ENCODE results near the gene AFP. TPM values are rescaled to one million over a fixed set of nuclear protein-coding genes. Genes with fewer than 3 reads are reported as not detected.

Gene AFP
- total and polyA plus RNA-seq, 2 of the 8 experiments (the other 6 are each of a cell fraction or from before 2014, with no cell fraction given): 6.1 to 10.4 TPM

- Histone ChIP-seq H3K27ac (ENCODE audit: low read depth, low read length) (no peak overlapping the region), H3K9ac (replicated peaks in 1 of 4; ENCODE audit: extremely low read depth in 1 of 4, low read depth in 3 of 4, low read length in 3 of 4) (no peak overlapping the region), H2BK12ac (ENCODE audit: low read depth, low read length) (no peak overlapping the region), H2AK5ac (ENCODE audit: low read depth, low read length) (no peak overlapping the region), H3K4me2 (ENCODE audit: insufficient read depth in 1 of 2, low read depth in 2 of 2, low read length in 2 of 2) (no peak overlapping the region), H3K79me1 (ENCODE audit: low read depth, low read length) (no peaks in the 10 kb centered on the region), H3K4me1 (replicated peaks in 1 of 4; ENCODE audit: control insufficient read depth in 3 of 4, insufficient read depth in 4 of 4, low read length in 3 of 4) (peaks cover 0 to 4% (median 0%) of the 10 kb centered on the region in 4 experiments; a peak in 3 of 7 replicates), H2AFZ (ENCODE audit: low read length) (no peak overlapping the region), H4K91ac (replicated peaks; ENCODE audit: insufficient read length, low read length) (no peak overlapping the region), H3K23ac (ENCODE audit: insufficient read length) (no peak overlapping the region), H4K8ac (ENCODE audit: extremely low read depth, insufficient read depth, low read length) (no peak overlapping the region), H3K79me2 (ENCODE audit: control insufficient read depth in 1 of 2, insufficient read depth in 2 of 2, low read length in 2 of 2) (no peaks in the 10 kb centered on the region), H3K18ac (ENCODE audit: extremely low read depth, low read length) (no peak overlapping the region), H3K9me3 (ENCODE audit: insufficient read depth in 2 of 2, low read depth in 1 of 2, low read length in 1 of 2) (no peaks in the 10 kb centered on the region), H2BK120ac (replicated peaks; ENCODE audit: low read depth, low read length) (no peak overlapping the region), H3K14ac (ENCODE audit: insufficient read length) (no peak overlapping the region), H3K36me3 (ENCODE audit: control insufficient read depth in 2 of 4, insufficient read depth in 4 of 4, low read length in 3 of 4) (no peaks in the 10 kb centered on the region), H3K27me3 (replicated peaks in 1 of 4; ENCODE audit: control insufficient read depth in 3 of 4, extremely low read depth in 1 of 4, insufficient read depth in 3 of 4, low read length in 3 of 4) (no peaks in the 10 kb centered on the region), H3K23me2 (ENCODE audit: low read depth, low read length) (no peaks in the 10 kb centered on the region), H3K4me3 (ENCODE audit: extremely low read depth in 1 of 4, insufficient read depth in 2 of 4, low read depth in 3 of 4, low read length in 4 of 4) (no peak overlapping the region), H3K4ac (replicated peaks; ENCODE audit: insufficient read length, low read depth, low read length) (no peak overlapping the region), H4K5ac (ENCODE audit: insufficient read length, low read depth, low read length) (no peak overlapping the region), H2BK20ac (ENCODE audit: low read length) (no peak overlapping the region), H2BK15ac (ENCODE audit: low read length) (no peak overlapping the region), H3K56ac (replicated peaks; ENCODE audit: insufficient read length, low read depth, low read length) (no peak overlapping the region), H4K20me1 (replicated peaks in 1 of 2; ENCODE audit: control insufficient read depth in 1 of 2, insufficient read depth in 2 of 2, low read length in 2 of 2) (no peaks in the 10 kb centered on the region), H2BK5ac (ENCODE audit: low read depth, low read length) (no peak overlapping the region)
- WGBS, 2 experiments (ENCODE audit: extremely low coverage in 1 of 2, insufficient coverage in 1 of 2, insufficient read length in 1 of 2, insufficient replicate concordance in 2 of 2, low coverage in 1 of 2, low lambda C conversion rate in 2 of 2, missing lambda C conversion rate in 1 of 2): 83% methylated on average over 2 of the region's 2 CpGs; no CpG with 5 or more reads in 1 of the 2 experiments
- TF ChIP-seq CTCF (IDR thresholded peaks at IDR 0.05; ENCODE audit: control extremely low read depth in 1 of 3, insufficient read depth in 1 of 3, low read depth in 1 of 3, low read length in 3 of 3) (no peak), CEBPB (IDR thresholded peaks at IDR 0.05; ENCODE audit: low read depth, low read length) (no peak), ATF2 (IDR thresholded peaks at IDR 0.05; ENCODE audit: low read length) (no peak), YY1 (IDR thresholded peaks at IDR 0.05; ENCODE audit: low read depth, low read length) (no peak), RFX5 (IDR thresholded peaks at IDR 0.05; ENCODE audit: borderline replicate concordance, low read depth, low read length) (no peak), KDM1A (IDR thresholded peaks at IDR 0.05; ENCODE audit: borderline replicate concordance, low read length) (no peak), POLR2A (IDR thresholded peaks at IDR 0.05; ENCODE audit: control extremely low read depth in 1 of 2, low read depth in 2 of 2, low read length in 2 of 2) (no peak)
- FAIRE-seq (no peak), DNase-seq (ENCODE audit: low read depth in 1 of 2, low spot score in 2 of 2) (no peak)
- ChIA-PET CTCF (ENCODE audit: partially characterized antibody) (interaction anchor here (1.4 kb wide), 1 partner anchor 31 kb away, joined by 6 read pairs; no protein-coding TSS in a partner anchor), POLR2A (ENCODE audit: partially characterized antibody) (no interaction called here)
These were observed 21.1 kb upstream of the AFP start for GRCh38 chr4:73414936-73415271.
